Measurements from ENCODE around the gene AK2. TPM values are rescaled to one million over a fixed set of nuclear protein-coding genes. Genes with fewer than 3 reads are reported as not detected.
"Not testable (repeated sequence)": the region's sequence is repeated elsewhere in the genome, so short reads cannot be mapped to it uniquely, and the experiment has no call there.

The AK2 gene
- total RNA-seq, 1 experiment from 2014 or later: 390 TPM

DNA sequence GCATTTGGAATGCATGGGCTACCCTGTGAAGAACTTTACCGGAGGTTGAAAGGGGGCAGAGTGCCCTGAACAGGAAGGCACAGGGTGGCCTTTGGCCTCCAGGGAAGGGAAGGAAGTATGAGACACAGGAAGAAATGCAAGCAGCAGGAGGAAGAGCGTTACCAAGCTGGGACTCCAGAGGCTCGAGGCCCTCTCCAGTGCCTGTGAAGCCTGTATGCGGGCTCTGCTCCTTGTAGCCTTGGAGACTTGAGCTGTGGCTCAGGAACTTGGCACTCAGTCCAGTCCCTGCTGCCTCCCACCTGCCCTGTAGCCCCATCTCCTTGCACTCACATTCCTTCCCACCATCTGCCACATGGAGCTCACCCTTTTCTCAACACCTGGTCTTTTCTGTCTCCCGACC lies 38.6 kb downstream of the AK2 start:
- peaks cover 16% of the 10 kb centered on the region for H3K36me3 Mint-ChIP-seq (ENCODE audit: insufficient read depth, unreplicated experiment)
- no TSS peak for BruUV-seq (replicated peaks)
- peaks cover 21% of the 10 kb centered on the region for H3K4me1 Mint-ChIP-seq (ENCODE audit: insufficient read depth, unreplicated experiment)
- H3K27me3 Mint-ChIP-seq (ENCODE audit: insufficient read depth, unreplicated experiment): no peaks in the 10 kb centered on the region
- H3K9me3 Mint-ChIP-seq (ENCODE audit: unreplicated experiment): no peaks in the 10 kb centered on the region
- ChIA-PET CTCF (interaction anchor here (1.1 to 3.1 kb wide), 3 partner anchors 9 to 65 kb away, joined by 4 to 24 read pairs (median 5); no protein-coding TSS in a partner anchor), POLR2A (interaction anchor here (1.3 to 2.8 kb wide), 3 partner anchors 17 to 34 kb away, joined by 4 to 7 read pairs (median 7); partner anchors contain the start of gene RNF19B)
- DNase-seq (ENCODE audit: unreplicated experiment): no peak
- intact Hi-C loops (cut with micrococcal nuclease): no loop called here
- no peak overlapping the region for H3K4me3 Mint-ChIP-seq (ENCODE audit: unreplicated experiment)
- H3K27ac Mint-ChIP-seq (ENCODE audit: low read depth, unreplicated experiment): no peak overlapping the region
- TF ChIP-seq, protein P1, sequence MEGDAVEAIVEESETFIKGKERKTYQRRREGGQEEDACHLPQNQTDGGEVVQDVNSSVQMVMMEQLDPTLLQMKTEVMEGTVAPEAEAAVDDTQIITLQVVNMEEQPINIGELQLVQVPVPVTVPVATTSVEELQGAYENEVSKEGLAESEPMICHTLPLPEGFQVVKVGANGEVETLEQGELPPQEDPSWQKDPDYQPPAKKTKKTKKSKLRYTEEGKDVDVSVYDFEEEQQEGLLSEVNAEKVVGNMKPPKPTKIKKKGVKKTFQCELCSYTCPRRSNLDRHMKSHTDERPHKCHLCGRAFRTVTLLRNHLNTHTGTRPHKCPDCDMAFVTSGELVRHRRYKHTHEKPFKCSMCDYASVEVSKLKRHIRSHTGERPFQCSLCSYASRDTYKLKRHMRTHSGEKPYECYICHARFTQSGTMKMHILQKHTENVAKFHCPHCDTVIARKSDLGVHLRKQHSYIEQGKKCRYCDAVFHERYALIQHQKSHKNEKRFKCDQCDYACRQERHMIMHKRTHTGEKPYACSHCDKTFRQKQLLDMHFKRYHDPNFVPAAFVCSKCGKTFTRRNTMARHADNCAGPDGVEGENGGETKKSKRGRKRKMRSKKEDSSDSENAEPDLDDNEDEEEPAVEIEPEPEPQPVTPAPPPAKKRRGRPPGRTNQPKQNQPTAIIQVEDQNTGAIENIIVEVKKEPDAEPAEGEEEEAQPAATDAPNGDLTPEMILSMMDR (IDR thresholded peaks at IDR 0.05; ENCODE audit: unreplicated experiment): no peak

DNA sequence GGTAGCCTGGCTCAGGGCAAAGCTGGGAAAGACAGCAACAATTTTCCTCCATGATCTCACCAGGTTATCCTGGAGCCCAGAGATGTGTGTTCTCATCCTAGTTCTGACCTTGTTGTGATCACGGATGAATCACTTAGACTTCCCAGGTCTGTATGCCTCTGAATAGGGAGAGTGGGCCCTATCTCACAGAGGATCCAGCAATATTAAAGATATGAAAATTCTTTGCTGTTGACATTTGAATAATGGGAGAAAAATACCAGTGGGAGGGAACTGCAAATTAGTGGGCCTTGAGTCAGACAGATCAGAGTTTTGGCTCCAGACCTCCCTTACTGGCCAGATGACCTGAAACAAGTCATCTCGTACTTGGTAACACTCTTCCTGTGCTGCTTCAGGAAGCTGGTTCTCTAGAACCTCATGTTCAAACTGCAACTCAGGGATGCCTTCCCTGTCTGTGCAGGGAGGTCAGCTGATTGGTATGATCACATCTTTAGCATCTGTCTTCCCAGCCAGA lies 39.2 kb downstream of the AK2 start:
- ChIA-PET POLR2A (interaction anchor here (2.8 to 13.0 kb wide), 3 partner anchors 8 to 33 kb away, joined by 7 to 248 read pairs (median 13); partner anchors contain the start of gene RNF19B), CTCF (interaction anchor here (0.7 to 3.1 kb wide), 5 partner anchors 10 to 285 kb away, joined by 3 to 24 read pairs (median 4); no protein-coding TSS in a partner anchor)
- Mint-ChIP-seq H3K27me3 (ENCODE audit: insufficient read depth, unreplicated experiment) (no peaks in the 10 kb centered on the region), H3K27ac (ENCODE audit: low read depth, unreplicated experiment) (no peak overlapping the region), H3K36me3 (ENCODE audit: insufficient read depth, unreplicated experiment) (peaks cover 16% of the 10 kb centered on the region), H3K9me3 (ENCODE audit: unreplicated experiment) (no peaks in the 10 kb centered on the region), H3K4me1 (ENCODE audit: insufficient read depth, unreplicated experiment) (peaks cover 24% of the 10 kb centered on the region), H3K4me3 (ENCODE audit: unreplicated experiment) (no peak overlapping the region)
- BruUV-seq (replicated peaks): no TSS peak
- no peak for DNase-seq (ENCODE audit: unreplicated experiment)
- TF ChIP-seq, protein P1 (IDR thresholded peaks at IDR 0.05; ENCODE audit: unreplicated experiment): no peak
- intact Hi-C loops (cut with micrococcal nuclease): no loop called here

GRCh38 chr1:32993324-32993636 lies 43.4 kb downstream of the AK2 start:
- intact Hi-C loops (cut with micrococcal nuclease); H3K27me3 Mint-ChIP-seq (ENCODE audit: insufficient read depth, unreplicated experiment); BruUV-seq (replicated peaks); H3K9me3 Mint-ChIP-seq (ENCODE audit: unreplicated experiment); DNase-seq (ENCODE audit: unreplicated experiment): not testable (repeated sequence)
- peaks cover 46% of the 10 kb centered on the region for H3K4me1 Mint-ChIP-seq (ENCODE audit: insufficient read depth, unreplicated experiment)
- peak overlapping the region; percentile 92 for H3K27ac Mint-ChIP-seq (ENCODE audit: low read depth, unreplicated experiment)
- peak overlapping the region; percentile 48 for H3K4me3 Mint-ChIP-seq (ENCODE audit: unreplicated experiment)
- H3K36me3 Mint-ChIP-seq (ENCODE audit: insufficient read depth, unreplicated experiment): peaks cover 14% of the 10 kb centered on the region
- POLR2A ChIA-PET: interaction anchor here (0.6 to 13.0 kb wide), 10 partner anchors 12 to 176 kb away, joined by 3 to 255 read pairs (median 6); partner anchors contain the start of genes RNF19B, S100PBP and YARS1
- CTCF ChIA-PET: interaction anchor here (0.5 to 5.5 kb wide), 4 partner anchors 13 to 244 kb away, joined by 3 to 71 read pairs (median 4); no protein-coding TSS in a partner anchor

GRCh38 chr1:32992489-32993323 lies 44.0 kb downstream of the AK2 start:
- TF ChIP-seq, protein P1 (IDR thresholded peaks at IDR 0.05; ENCODE audit: unreplicated experiment): no peak
- CTCF ChIA-PET: interaction anchor here (0.5 to 5.5 kb wide), 5 partner anchors 8 to 243 kb away, joined by 3 to 71 read pairs (median 6); no protein-coding TSS in a partner anchor
- Mint-ChIP-seq H3K9me3 (ENCODE audit: unreplicated experiment) (no peaks in the 10 kb centered on the region), H3K4me3 (ENCODE audit: unreplicated experiment) (peak overlapping the region; percentile 48), H3K4me1 (ENCODE audit: insufficient read depth, unreplicated experiment) (peaks cover 42% of the 10 kb centered on the region), H3K27ac (ENCODE audit: low read depth, unreplicated experiment) (peak overlapping the region; percentile 92), H3K27me3 (ENCODE audit: insufficient read depth, unreplicated experiment) (no peaks in the 10 kb centered on the region), H3K36me3 (ENCODE audit: insufficient read depth, unreplicated experiment) (peaks cover 8% of the 10 kb centered on the region)
- intact Hi-C loops (cut with micrococcal nuclease): loop anchor here (1.0 kb wide), 1 partner anchor 15 kb away; no protein-coding TSS in a partner anchor
- peak; percentile 94 for DNase-seq (ENCODE audit: unreplicated experiment)
- POLR2A ChIA-PET: interaction anchor here (0.6 to 13.0 kb wide), 20 partner anchors 12 to 342 kb away, joined by 3 to 255 read pairs (median 4); partner anchors contain the start of genes RBBP4, RNF19B, S100PBP and YARS1
- BruUV-seq (replicated peaks): TSS peak; percentile 52
